ENCODE data around the gene KSR1. TPM values are rescaled to one million over a fixed set of nuclear protein-coding genes. Genes with fewer than 3 reads are reported as not detected.

Gene KSR1
- total and polyA plus RNA-seq, 9 of the 15 experiments (the other 6 are each of a cell fraction or from before 2014, with no cell fraction given): 1.4 to 51.7 (median 18.4) TPM

DNA sequence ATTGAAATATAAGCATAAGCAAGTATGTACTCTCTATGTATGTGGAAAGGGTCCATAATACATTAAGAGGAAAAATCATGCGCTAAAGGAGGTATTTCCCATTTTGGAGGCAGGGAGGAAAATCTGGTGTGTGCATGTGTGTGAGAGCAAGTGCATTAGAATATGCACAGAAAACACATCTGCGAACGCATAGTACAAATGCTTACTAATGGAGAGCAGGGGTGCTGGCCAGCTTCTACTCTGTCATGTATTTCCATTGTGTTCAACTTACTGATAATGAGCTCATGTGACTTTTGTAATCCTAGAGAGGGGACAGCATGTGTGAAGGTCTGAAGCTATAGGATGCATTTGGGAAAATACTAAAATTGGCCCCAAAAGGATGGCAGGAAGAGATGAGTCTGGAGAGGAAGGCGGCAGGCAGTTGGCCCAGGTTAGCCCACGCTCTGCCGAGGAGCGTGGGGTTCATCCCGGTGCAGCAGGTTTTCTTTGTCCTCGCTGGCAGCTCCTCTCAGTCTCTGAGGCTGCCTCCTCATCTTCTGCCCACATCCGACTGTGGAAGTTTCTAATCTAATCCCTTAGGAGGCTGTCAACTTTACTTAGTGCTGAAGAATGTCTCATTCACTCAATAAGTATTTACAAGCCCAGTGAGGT lies 17.8 kb upstream of the KSR1 start (continued):
- TF ChIP-seq, protein P1, sequence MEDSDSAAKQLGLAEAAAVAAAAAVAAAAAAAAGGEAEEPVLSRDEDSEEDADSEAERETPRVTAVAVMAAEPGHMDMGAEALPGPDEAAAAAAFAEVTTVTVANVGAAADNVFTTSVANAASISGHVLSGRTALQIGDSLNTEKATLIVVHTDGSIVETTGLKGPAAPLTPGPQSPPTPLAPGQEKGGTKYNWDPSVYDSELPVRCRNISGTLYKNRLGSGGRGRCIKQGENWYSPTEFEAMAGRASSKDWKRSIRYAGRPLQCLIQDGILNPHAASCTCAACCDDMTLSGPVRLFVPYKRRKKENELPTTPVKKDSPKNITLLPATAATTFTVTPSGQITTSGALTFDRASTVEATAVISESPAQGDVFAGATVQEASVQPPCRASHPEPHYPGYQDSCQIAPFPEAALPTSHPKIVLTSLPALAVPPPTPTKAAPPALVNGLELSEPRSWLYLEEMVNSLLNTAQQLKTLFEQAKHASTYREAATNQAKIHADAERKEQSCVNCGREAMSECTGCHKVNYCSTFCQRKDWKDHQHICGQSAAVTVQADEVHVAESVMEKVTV (CRISPR knock-in tag; IDR thresholded peaks at IDR 0.05): no peak

DNA sequence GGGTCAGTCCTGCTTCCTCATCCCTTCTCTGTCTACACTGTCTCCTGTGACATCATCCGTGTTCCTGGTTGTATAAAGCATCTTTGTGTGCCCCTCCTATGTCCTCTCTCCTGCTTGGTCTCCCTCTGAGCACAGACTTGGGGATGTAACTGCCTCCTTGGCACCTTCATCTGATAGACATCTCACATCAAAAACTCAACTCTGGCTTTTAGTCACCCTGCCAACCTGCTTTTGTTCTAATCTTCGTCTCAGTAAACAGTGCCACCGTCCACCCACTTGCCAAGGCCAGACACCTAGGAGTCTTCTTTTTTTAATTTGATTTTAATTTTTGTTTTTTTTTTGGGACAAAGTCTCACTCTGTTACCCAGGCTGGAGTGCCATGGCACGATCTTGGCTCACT lies 16.9 kb upstream of the KSR1 start:
- Histone ChIP-seq H3K27ac (ENCODE audit: extremely low read depth, low read depth, low read length) (no peak overlapping the region), H4K20me1 (replicated peaks; ENCODE audit: control insufficient read depth, insufficient read depth, low read length) (no peaks in the 10 kb centered on the region), H2AFZ (ENCODE audit: low read depth, low read length) (no peak overlapping the region), H3K9ac (ENCODE audit: insufficient read depth in 1 of 2, low read depth in 2 of 2, low read length in 2 of 2) (no peak overlapping the region), H3K9me3 (replicated peaks; ENCODE audit: control insufficient read depth, insufficient read depth, low read depth, low read length) (no peaks in the 10 kb centered on the region), H3K4me2 (ENCODE audit: insufficient read depth, low read length) (no peak overlapping the region), H3K9me1 (ENCODE audit: control insufficient read depth, insufficient read depth, low read length) (no peaks in the 10 kb centered on the region), H3K4me3 (no peak overlapping the region), H3K36me3 (ENCODE audit: control insufficient read depth, insufficient read depth, low read length) (no peaks in the 10 kb centered on the region), H3K27me3 (ENCODE audit: control insufficient read depth in 2 of 2, insufficient read depth in 2 of 2, low read length in 2 of 2) (no peaks in the 10 kb centered on the region), H3K79me2 (ENCODE audit: control insufficient read depth, insufficient read depth, low read length) (no peaks in the 10 kb centered on the region), H3K4me1 (replicated peaks in 1 of 2; ENCODE audit: control insufficient read depth in 2 of 2, insufficient read depth in 2 of 2, low read length in 2 of 2) (peaks cover 2 to 3% of the 10 kb centered on the region in 2 experiments; a peak in 3 of 5 replicates)
- in situ Hi-C loops (cut with MboI): no loop called here
- no peak for ATAC-seq
- CTCF ChIA-PET (ENCODE audit: low intra/inter-chr PET ratio): interaction anchor here (0.6 kb wide), 1 partner anchor 216 kb away, joined by 3 read pairs; no protein-coding TSS in a partner anchor
- no peak for FAIRE-seq
- POLR2A ChIA-PET: no interaction called here
- intact Hi-C loops (cut with micrococcal nuclease): no loop called here
- no peak for DNase-seq (ENCODE audit: extremely low read depth in 1 of 4, low spot score in 3 of 4)
- WGBS (ENCODE audit: insufficient coverage, low coverage, missing lambda C conversion rate): 50% methylated on average over 4 of the region's 4 CpGs
- no peak for TF ChIP-seq PPARD (CRISPR knock-in tag; IDR thresholded peaks at IDR 0.05)
- no TSS peak for BruUV-seq (replicated peaks)
